Ecto neural progenitor cell (in vitro differentiated cells): ENCODE data around the gene NPDC1.

Experiments used
- DNase-seq: peaks from one replicate; pipeline ENCODE4 v3.0.0-alpha.2; 2018; ENCODE audit warnings: low spot score

NPDC1 gene

GRCh38 chr9:136994180-136994887 is 51.6 kb downstream of the NPDC1 start:
- DNase-seq = no peak

- DNase-seq = no peak
Observed at GRCh38 chr9:136992819-136993369, 53.1 kb downstream of the NPDC1 start.

- peak; percentile 94 for DNase-seq
Observed at GRCh38 chr9:136991993-136992818, 53.8 kb downstream of the NPDC1 start, which contains the start of gene PAXX. Gene PAXX (plus strand): TSS chr9:136992422. CDS start chr9:136992444, 22 bp downstream.

GRCh38 chr9:136990242-136990911 is 55.6 kb downstream of the NPDC1 start:
- DNase-seq = no peak
